Activated CD4-positive, alpha-beta T cell treated with anti-CD3 and anti-CD28 coated beads, Interleukin-2, amount 10 ng/mL, durations not matched to agents 7 days and 5 days (primary cell): ENCODE data around the gene EXO1. TPM values are rescaled to one million over a fixed set of nuclear protein-coding genes. Genes with fewer than 3 reads are reported as not detected.
A peak's percentile ranks its signal among the peaks of the same experiment; 100 is the strongest.
"Not testable (repeated sequence)": the region's sequence is repeated elsewhere in the genome, so short reads cannot be mapped to it uniquely, and the experiment has no call there.

Experiments
- CTCF ChIA-PET: fragments of 350-600 bp; sonication (Branson Sonifier 250); formaldehyde crosslinking; loops from one replicate; lab custom pipeline; 2021; ENCODE audit warnings: antibody characterized with exemption; lab: Charles Lee
- POLR2A ChIA-PET: fragments of 350-600 bp; sonication (Branson Sonifier 250); formaldehyde crosslinking; loops from one replicate; lab custom pipeline; 2021; ENCODE audit warnings: antibody characterized with exemption; lab: Charles Lee
- DNase-seq: peaks from one replicate; pipeline ENCODE4 v3.0.0-alpha.2; 2020
- H3K27ac Mint-ChIP-seq: one replicate; pipeline ENCODE4 v1.8.0; 2021; ENCODE audit warnings: mild to moderate bottlenecking, moderate library complexity, mixed read lengths
- H3K27me3 Mint-ChIP-seq: one replicate; pipeline ENCODE4 v1.8.0; 2021; ENCODE audit warnings: mixed read lengths
- H3K36me3 Mint-ChIP-seq: one replicate; pipeline ENCODE4 v1.8.0; 2021; ENCODE audit warnings: low read depth, mixed read lengths
- H3K4me1 Mint-ChIP-seq: one replicate; pipeline ENCODE4 v1.8.0; 2021; ENCODE audit warnings: mixed read lengths
- H3K4me3 Mint-ChIP-seq: one replicate; pipeline ENCODE4 v1.8.0; 2021; ENCODE audit warnings: mild to moderate bottlenecking, moderate library complexity, mixed read lengths
- H3K9me3 Mint-ChIP-seq: one replicate; pipeline ENCODE4 v1.8.0; 2021; ENCODE audit warnings: mixed read lengths
- total RNA-seq, 2 experiments: library from RNA; stranded (reverse); gene quantifications; one replicate each; pipeline ENCODE4 v1.2.3, GENCODE V29; 2021

Gene EXO1
- total RNA-seq: 10 to 100 TPM; 41.3 to 44.4 TPM

DNA sequence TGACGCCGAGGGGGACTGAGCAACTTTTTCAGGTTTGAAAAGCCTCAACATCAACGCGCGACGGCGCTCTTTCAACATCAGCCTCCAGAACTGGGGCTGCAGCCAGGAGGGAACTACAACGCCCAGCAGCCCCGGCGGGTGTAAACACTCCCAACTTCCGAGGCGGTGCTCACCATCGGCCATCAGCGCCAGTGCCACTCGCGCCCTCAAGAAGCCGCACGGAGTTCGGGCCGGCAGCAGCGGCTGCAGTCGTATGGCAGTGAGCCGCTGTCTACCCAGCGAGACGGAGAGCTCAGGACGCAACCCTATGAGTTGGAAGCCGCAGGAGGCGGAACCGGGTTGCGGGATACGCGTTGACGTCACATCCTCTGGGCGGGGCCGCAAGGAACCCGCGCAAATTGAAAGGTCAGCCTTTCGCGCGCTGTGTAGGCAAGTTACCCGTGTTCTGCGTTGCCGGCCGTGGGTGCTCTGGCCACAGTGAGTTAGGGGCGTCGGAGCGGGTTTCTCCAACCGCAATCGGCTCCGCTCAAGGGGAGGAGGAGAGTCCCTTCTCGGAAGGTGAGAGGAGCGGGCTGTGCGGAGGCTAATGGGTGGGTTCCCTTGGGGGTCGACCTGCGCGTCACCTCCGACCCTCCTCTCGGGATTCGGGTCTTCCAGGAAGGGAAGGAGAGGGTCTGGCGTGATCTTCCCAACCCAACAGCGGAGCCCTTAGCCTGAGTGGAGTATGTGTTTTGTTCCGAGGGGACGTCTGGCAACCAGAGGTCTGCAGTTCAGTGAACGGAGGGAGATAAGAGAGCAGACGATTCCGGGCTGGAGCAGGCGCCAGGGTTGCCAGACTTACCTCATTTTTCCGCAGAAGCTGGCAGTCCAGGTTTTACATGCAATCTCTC is at the start of gene EXO1:
Gene EXO1 (plus strand): TSS at position 409 of the 890 bp plus-strand sequence. CDS start 2,222 bp downstream, outside the sequence.
- ChIA-PET POLR2A (no interaction called here), CTCF (interaction anchor here (1.0 to 1.2 kb wide), 3 partner anchors 10 to 166 kb away, joined by 3 to 4 read pairs (median 3); no protein-coding TSS in a partner anchor)
- Mint-ChIP-seq H3K27ac (peak within 1 kb of the TSS; percentile 100), H3K4me3 (peak within 1 kb of the TSS; percentile 89), H3K4me1 (peaks cover 37% of the 10 kb centered on the region), H3K9me3 (no peaks in the 10 kb centered on the region), H3K27me3 (peaks cover 9% of the 10 kb centered on the region), H3K36me3 (peaks cover 22% of the 10 kb centered on the region)
- peak; percentile 92 for DNase-seq

DNA sequence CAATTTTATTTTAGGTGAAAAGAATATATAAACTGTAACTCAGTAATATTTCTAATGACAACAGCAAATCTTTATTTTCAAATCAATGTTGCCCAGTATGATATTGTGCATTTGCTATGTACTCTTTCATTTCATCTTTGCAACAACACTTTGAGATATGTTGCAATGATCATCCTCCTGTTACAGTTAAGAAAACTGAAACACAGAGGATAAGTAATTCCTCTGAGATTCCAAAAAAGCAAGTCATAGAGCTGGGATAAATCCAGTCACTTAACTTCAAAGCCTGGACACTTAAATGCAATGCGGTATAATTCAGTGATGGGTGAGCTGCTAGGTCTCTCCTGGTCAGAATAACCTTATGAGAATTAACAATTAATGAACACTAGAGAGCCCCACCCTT is 48.6 kb upstream of the EXO1 start:
- Mint-ChIP-seq H3K27me3 (peaks cover 6% of the 10 kb centered on the region), H3K9me3 (no peaks in the 10 kb centered on the region), H3K27ac (no peak overlapping the region), H3K4me3 (no peak overlapping the region), H3K36me3 (no peaks in the 10 kb centered on the region), H3K4me1 (no peaks in the 10 kb centered on the region)
- no peak for DNase-seq
- ChIA-PET POLR2A (interaction anchor here (0.6 kb wide), 1 partner anchor 213 kb away, joined by 9 read pairs; no protein-coding TSS in a partner anchor), CTCF (no interaction called here)

DNA sequence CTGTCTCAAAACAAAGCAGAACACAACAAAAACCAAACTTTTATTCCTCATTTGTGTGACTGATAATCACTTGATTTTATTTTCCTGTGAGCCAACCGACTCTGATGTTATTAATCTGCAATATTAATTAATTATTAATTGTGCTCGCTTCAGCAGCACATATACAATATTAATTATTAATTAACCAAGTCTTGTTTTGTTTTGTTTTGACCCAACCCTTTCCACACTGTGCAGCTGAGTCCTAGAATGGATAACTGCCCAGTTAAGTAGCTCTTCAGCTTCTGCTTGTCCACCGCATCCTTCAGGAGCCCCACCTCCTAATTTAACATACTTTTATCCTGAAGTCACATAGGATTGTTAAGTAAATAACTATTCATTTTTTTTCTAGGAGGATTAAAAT is 47.4 kb upstream of the EXO1 start:
- Mint-ChIP-seq H3K27me3 (peaks cover 6% of the 10 kb centered on the region), H3K9me3 (no peaks in the 10 kb centered on the region), H3K4me3 (no peak overlapping the region), H3K27ac (no peak overlapping the region), H3K36me3 (no peaks in the 10 kb centered on the region), H3K4me1 (no peaks in the 10 kb centered on the region)
- ChIA-PET CTCF (no interaction called here), POLR2A (no interaction called here)
- DNase-seq: no peak

DNA sequence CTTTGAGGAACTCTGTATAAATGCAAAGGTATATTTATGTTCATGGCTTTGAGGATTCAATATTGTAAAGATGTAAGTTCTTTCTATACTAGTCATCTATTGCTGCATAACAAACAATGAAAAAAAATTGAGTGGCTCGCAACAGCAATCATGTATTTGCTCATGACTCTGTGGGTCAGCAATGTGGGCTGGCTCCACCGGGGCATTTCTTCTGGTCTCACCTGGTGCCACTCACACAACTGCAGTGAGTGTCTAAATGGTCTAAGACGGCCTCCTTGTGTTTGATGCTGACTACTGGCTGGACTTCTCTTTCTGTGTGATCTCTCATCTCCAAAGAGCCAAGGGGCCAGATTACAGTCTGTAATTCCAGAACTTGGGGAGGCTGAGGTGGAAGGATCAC is 45.1 kb upstream of the EXO1 start:
- CTCF ChIA-PET: no interaction called here
- POLR2A ChIA-PET: no interaction called here
- no peak overlapping the region for H3K4me3 Mint-ChIP-seq
- H3K4me1 Mint-ChIP-seq: no peaks in the 10 kb centered on the region
- H3K27me3 Mint-ChIP-seq: peaks cover 6% of the 10 kb centered on the region
- DNase-seq: no peak
- no peaks in the 10 kb centered on the region for H3K36me3 Mint-ChIP-seq
- no peak overlapping the region for H3K27ac Mint-ChIP-seq
- no peaks in the 10 kb centered on the region for H3K9me3 Mint-ChIP-seq

DNA sequence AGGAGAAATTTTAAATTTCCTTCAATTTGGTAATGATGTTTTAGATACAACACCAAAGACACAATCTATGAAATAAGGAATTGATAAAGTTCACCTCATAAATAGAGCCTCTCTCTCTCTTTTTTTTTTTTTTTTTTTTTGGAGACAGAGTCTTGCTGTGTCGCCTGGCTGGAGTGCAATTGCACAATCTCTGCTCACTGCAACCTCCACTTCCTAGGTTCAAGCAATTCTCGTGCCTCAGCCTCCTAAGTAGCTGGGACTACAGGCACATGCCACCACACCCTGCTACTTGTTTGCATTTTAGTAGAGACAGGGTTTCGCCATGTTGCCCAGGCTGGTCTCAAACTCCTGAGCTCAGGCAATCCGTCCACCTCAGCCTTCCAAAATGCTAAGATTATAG is 43.3 kb upstream of the EXO1 start:
- H3K4me1 Mint-ChIP-seq, POLR2A ChIA-PET, DNase-seq, H3K27ac Mint-ChIP-seq, H3K4me3 Mint-ChIP-seq, H3K9me3 Mint-ChIP-seq, H3K36me3 Mint-ChIP-seq, H3K27me3 Mint-ChIP-seq: not testable (repeated sequence)
- CTCF ChIA-PET: interaction anchor here (0.7 kb wide), 1 partner anchor 1274 kb away, joined by 5 read pairs; no protein-coding TSS in a partner anchor

DNA sequence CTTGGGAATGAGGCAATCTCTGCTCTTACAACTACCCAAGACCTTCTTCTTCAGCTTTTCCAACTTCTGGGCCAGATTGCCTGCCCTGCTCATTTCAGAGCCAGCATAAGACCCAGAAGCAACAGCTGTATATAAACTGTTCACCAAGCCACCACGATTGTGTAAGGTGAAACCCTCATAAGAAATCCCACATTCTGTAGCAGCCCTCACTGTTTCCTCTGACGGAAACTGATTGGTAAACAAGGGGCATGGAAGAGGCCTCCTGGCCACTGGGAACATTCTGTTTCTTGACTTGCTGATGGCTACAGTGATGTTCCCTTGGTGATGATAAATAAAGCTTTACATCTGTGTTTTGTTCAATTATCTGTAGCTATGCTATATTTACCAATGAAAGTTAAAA is 39.7 kb upstream of the EXO1 start:
- POLR2A ChIA-PET: interaction anchor here (0.6 kb wide), 2 partner anchors 29 to 272 kb away, joined by 3 to 6 read pairs; no protein-coding TSS in a partner anchor
- Mint-ChIP-seq H3K27me3 (no peaks in the 10 kb centered on the region), H3K4me3 (no peak overlapping the region), H3K9me3 (no peaks in the 10 kb centered on the region), H3K36me3 (no peaks in the 10 kb centered on the region), H3K27ac (no peak overlapping the region), H3K4me1 (no peaks in the 10 kb centered on the region)
- DNase-seq: no peak
- CTCF ChIA-PET: interaction anchor here (1.0 kb wide), 1 partner anchor 93 kb away, joined by 3 read pairs; no protein-coding TSS in a partner anchor

DNA sequence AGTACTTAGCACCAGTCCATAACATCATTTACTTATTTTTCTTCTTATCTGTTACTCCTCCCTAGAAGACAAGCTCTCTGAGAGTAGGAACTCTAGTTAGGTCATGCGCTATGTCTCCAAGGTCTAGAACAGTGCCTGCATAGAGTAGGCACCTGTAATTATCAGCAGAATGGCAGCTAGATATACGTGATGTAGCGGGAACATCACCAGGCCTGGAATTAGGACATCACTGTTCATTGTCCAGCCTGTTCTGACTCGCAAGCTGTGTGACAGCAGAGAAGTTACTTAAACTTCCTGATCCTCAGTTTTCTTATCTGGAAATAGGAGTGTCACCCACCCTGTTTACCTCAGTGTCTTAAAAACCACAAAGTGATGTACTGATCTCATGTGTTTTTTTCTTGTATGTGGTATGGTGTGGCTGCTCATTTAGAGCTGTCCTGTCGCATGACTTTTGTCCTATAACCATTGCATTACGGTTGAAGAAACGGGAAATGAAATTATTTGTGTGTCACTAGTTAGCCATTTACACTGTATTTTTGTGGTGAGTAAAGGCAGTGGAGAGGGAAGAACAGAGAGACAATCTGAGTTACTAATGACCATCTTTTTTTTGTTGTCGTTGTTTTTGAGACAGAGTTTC is 37.1 kb upstream of the EXO1 start:
- no peaks in the 10 kb centered on the region for H3K9me3 Mint-ChIP-seq
- H3K27ac Mint-ChIP-seq: no peak overlapping the region
- H3K4me1 Mint-ChIP-seq: no peaks in the 10 kb centered on the region
- H3K4me3 Mint-ChIP-seq: no peak overlapping the region
- CTCF ChIA-PET: no interaction called here
- H3K36me3 Mint-ChIP-seq: no peaks in the 10 kb centered on the region
- DNase-seq: no peak
- H3K27me3 Mint-ChIP-seq: peaks cover 2% of the 10 kb centered on the region
- POLR2A ChIA-PET: no interaction called here

DNA sequence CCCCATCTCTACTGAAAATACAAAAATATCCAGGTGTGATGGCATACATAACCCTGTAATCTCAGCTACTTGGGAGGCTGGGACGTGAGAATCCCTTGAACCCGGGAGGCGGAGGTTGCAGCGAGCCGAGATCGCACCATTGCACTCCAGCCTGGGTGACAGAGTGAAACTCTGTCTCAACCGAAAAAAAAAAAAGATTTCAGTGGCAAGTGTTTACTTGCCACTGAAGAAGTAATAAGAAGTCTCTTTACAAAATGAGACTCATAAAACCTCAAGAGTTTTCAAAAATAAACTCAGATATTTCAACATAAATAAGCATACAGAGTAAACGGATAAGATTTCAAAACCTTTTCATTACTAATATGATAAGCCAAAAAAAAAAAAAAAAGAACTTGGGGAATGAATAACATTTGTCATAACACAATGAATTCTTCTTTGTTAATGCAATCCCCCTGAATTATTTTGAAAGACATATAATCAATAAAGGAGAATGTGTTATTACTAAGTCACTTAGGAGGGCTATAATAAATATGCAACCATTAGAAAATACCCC is 34.2 kb upstream of the EXO1 start:
- Mint-ChIP-seq H3K4me1 (no peaks in the 10 kb centered on the region), H3K36me3 (no peaks in the 10 kb centered on the region), H3K27ac (no peak overlapping the region), H3K27me3 (peaks cover 4% of the 10 kb centered on the region), H3K9me3 (no peaks in the 10 kb centered on the region), H3K4me3 (no peak overlapping the region)
- ChIA-PET POLR2A (no interaction called here), CTCF (no interaction called here)
- no peak for DNase-seq

DNA sequence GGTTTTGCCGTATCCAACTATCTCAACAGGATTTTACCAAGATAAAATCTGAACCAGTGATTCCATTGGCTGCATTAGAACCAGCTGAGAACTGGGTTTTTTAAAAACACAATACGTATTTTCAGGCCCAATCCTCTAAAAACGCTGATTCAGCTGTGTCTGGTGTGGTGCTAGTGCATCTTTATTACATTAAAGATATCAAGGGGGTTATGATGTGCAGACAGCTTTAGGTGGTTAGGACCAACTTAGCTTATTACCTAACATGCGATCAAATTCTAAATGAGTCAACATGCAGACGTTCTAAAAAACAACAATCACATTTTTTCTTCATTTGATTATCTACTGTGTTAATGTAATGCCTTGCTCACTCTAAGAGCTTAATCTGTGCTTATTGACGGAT is 32.0 kb upstream of the EXO1 start:
- no peaks in the 10 kb centered on the region for H3K36me3 Mint-ChIP-seq
- no peaks in the 10 kb centered on the region for H3K4me1 Mint-ChIP-seq
- DNase-seq: no peak
- H3K4me3 Mint-ChIP-seq: no peak overlapping the region
- ChIA-PET CTCF (interaction anchor here (0.6 to 2.1 kb wide), 2 partner anchors 9 to 114 kb away, joined by 3 to 6 read pairs; no protein-coding TSS in a partner anchor), POLR2A (no interaction called here)
- peaks cover 4% of the 10 kb centered on the region for H3K27me3 Mint-ChIP-seq
- no peak overlapping the region for H3K27ac Mint-ChIP-seq
- no peaks in the 10 kb centered on the region for H3K9me3 Mint-ChIP-seq

DNA sequence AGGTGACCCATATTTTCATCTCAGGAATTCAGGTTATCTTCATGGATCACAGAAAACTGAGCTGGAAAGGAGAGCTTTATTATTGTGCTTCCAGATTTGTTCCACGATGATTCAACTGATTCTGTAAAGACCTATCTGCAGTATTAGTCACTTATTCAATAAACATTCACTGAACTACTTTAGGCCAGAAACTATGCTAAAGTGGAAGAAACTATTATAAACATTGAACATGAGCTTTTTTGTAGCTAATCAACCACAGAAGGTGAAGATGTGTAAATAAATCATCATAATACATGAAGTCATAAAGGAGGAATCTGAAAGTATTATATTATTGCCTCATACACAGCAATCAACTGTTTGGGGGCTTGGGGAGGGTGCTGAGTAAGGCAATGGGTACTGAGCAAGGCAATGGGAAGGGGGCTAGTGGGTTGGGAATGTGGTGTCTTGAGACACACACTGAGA is 30.6 kb upstream of the EXO1 start:
- no peaks in the 10 kb centered on the region for H3K4me1 Mint-ChIP-seq
- DNase-seq: no peak
- no peak overlapping the region for H3K4me3 Mint-ChIP-seq
- POLR2A ChIA-PET: no interaction called here
- CTCF ChIA-PET: interaction anchor here (2.1 kb wide), 1 partner anchor 8 kb away, joined by 6 read pairs; no protein-coding TSS in a partner anchor
- peaks cover 4% of the 10 kb centered on the region for H3K27me3 Mint-ChIP-seq
- H3K27ac Mint-ChIP-seq: no peak overlapping the region
- no peaks in the 10 kb centered on the region for H3K36me3 Mint-ChIP-seq
- H3K9me3 Mint-ChIP-seq: no peaks in the 10 kb centered on the region

DNA sequence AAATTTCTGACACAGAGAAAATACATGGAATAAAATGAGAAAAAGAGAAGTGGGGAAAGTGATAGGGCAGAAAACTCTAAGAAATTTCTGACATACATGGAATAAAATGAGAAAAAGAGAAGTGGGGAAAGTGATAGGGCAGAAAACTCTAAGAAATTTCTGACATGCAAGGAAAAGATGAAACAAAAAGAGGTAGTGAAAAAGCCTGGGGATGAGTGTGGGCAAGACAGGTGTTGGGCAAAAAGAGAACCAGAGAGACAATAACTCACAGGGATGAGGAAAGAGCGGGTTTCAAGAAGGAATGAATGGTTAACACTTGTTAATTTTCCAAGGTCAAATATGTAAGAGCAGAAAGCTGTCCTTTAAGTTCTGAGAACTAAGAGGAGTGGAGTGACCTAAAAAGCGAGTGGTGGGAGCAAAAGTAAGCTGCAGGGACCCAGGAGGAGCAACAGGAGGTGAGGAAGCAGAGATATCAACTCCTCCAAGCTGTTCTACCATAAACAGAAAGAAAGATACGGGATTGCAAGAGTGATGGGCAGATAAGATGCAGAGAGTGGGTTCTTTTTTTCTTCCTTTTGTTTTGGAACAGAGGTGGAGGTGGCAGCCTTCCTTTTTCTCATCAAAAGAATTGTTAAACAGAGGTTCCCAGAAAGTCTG is 29.9 kb upstream of the EXO1 start:
- no peaks in the 10 kb centered on the region for H3K4me1 Mint-ChIP-seq
- H3K27me3 Mint-ChIP-seq: peaks cover 4% of the 10 kb centered on the region
- no peaks in the 10 kb centered on the region for H3K36me3 Mint-ChIP-seq
- no peaks in the 10 kb centered on the region for H3K9me3 Mint-ChIP-seq
- DNase-seq: no peak
- H3K27ac Mint-ChIP-seq: no peak overlapping the region
- H3K4me3 Mint-ChIP-seq: no peak overlapping the region
- POLR2A ChIA-PET: no interaction called here
- CTCF ChIA-PET: no interaction called here

DNA sequence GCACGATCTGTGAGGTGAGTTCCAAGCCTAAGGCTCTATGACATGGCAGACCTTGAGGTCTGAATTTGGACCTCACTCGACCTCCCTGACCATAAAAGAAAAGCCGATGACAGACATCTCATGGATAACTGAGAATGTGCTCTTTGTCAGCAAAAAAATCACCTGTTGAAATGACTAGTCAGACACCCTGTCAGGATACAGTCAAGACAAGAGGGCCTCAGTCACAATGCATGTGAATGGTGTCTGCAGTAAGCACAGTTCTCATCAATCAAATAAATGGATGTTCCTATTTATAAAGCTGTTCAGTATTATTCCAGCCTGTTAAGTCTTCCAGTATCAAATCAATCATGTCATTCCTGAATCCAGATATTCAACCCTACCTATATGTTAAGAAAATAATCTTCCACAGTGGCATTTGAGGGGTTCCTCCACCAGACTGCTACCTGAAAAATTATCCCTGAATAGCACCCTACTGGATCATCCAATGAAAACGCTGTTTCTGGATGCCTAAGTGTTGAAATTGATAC is 28.6 kb upstream of the EXO1 start:
- POLR2A ChIA-PET: no interaction called here

More for the DNA sequence above, 28.6 kb upstream of the EXO1 start:
- no peak for DNase-seq
- Mint-ChIP-seq H3K4me1 (no peaks in the 10 kb centered on the region), H3K9me3 (no peaks in the 10 kb centered on the region), H3K36me3 (no peaks in the 10 kb centered on the region), H3K27ac (no peak overlapping the region), H3K27me3 (peaks cover 4% of the 10 kb centered on the region), H3K4me3 (no peak overlapping the region)
- CTCF ChIA-PET: interaction anchor here (0.6 kb wide), 1 partner anchor 166 kb away, joined by 3 read pairs; no protein-coding TSS in a partner anchor
